Activated CD8-positive, alpha-beta memory T cell treated with anti-CD3 and anti-CD28 coated beads, Interleukin-2, amount 10 ng/mL, durations not matched to agents 7 days and 5 days (primary cell): ENCODE results near the gene FAM168B. TPM values are rescaled to one million over a fixed set of nuclear protein-coding genes. Genes with fewer than 3 reads are reported as not detected.

Source experiments
- ATAC-seq: fragments of 150-1000 bp; cut with Tn5 transposase; one replicate; pipeline ENCODE4 v1.10.0; 2021; ENCODE audit warnings: moderate library complexity
- CTCF ChIA-PET: fragments of 350-600 bp; sonication (Branson Sonifier 250); formaldehyde crosslinking; loops from one replicate; lab custom pipeline; 2021; ENCODE audit warnings: antibody characterized with exemption; lab: Charles Lee
- DNase-seq: peaks from one replicate; pipeline ENCODE4 v3.0.0-alpha.2; 2020
- H3K27ac Mint-ChIP-seq: one replicate; pipeline ENCODE4 v1.8.0; 2021; ENCODE audit warnings: mild to moderate bottlenecking, mixed read lengths
- H3K27me3 Mint-ChIP-seq: one replicate; pipeline ENCODE4 v1.8.0; 2021; ENCODE audit warnings: mixed read lengths
- H3K36me3 Mint-ChIP-seq: one replicate; pipeline ENCODE4 v1.8.0; 2021; ENCODE audit warnings: mild to moderate bottlenecking, mixed read lengths
- H3K4me1 Mint-ChIP-seq: one replicate; pipeline ENCODE4 v1.8.0; 2021; ENCODE audit warnings: mixed read lengths
- H3K4me3 Mint-ChIP-seq: one replicate; pipeline ENCODE4 v1.8.0; 2021; ENCODE audit warnings: mild to moderate bottlenecking, moderate library complexity, mixed read lengths
- H3K9me3 Mint-ChIP-seq: one replicate; pipeline ENCODE4 v1.8.0; 2022; ENCODE audit warnings: low read depth, mixed read lengths
- total RNA-seq, 2 experiments: library from RNA; stranded (reverse); gene quantifications; one replicate each; pipeline ENCODE4 v1.2.3, GENCODE V29; 2021

The FAM168B gene
- total RNA-seq, 2 experiments from 2014 or later: 40.6 to 65.5 TPM

DNA sequence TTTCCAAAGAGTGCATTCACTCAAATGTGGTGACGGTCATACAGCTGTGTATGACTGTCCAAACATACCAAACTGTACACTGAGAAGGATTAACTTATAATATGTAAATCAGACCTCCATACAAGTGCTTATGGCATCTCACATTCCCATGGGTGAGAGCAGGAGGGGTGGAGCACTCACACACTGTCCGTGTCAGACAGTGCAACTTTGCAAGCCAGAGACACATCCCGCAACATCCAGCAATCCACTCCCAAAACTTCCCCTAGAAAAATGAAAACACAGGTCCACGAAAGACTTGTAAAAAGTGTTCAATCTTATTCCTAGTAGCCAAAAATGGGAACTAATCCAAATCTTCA lies 36.4 kb downstream of the FAM168B start:
- peaks cover 28% of the 10 kb centered on the region for H3K36me3 Mint-ChIP-seq
- H3K27ac Mint-ChIP-seq: no peak overlapping the region
- CTCF ChIA-PET: no interaction called here

DNA sequence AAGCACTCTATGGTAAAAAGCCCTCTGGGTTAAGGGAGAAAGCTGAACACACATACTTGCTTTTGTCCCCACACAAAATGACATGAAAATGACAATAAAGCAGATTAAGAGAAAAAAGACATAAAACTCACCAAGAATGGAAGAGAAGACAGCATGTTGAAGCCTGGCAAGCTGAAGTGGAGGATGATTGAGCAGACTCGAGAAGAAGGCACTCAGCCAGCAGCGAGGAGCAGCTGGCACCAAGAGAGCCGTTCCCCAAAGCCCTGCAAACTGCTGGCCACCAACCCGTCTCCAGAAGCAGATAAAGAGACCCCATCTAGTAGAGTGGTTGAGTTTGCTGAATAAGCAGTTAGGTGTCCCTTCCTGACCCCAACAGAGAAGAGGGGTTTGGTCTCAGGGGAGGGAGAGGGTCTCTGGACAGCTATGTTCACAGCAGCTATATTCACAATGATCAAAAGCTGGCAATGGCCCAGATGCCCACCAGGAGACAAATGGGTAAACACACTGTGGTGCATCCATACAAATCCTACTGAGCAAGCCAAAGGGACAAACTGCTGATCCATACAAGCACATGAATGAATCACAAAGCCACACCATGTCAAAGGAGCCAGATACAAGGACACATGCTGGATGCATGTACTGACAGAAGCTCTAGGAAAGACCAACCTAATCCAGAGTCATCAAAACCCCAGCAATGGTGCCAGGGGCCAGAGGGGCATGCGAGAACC lies 36.9 kb downstream of the FAM168B start:
- CTCF ChIA-PET: no interaction called here
- Mint-ChIP-seq H3K9me3 (no peaks in the 10 kb centered on the region), H3K4me3 (no peak overlapping the region), H3K27ac (no peak overlapping the region), H3K36me3 (peaks cover 31% of the 10 kb centered on the region), H3K27me3 (no peaks in the 10 kb centered on the region), H3K4me1 (peaks cover 2% of the 10 kb centered on the region)
- DNase-seq (no peak), ATAC-seq (no peak)

More for the DNA sequence above, 36.4 kb downstream of the FAM168B start:
- no peak for ATAC-seq
- no peaks in the 10 kb centered on the region for H3K9me3 Mint-ChIP-seq
- DNase-seq: no peak
- H3K27me3 Mint-ChIP-seq: no peaks in the 10 kb centered on the region
- H3K4me1 Mint-ChIP-seq: peaks cover 4% of the 10 kb centered on the region
- no peak overlapping the region for H3K4me3 Mint-ChIP-seq

DNA sequence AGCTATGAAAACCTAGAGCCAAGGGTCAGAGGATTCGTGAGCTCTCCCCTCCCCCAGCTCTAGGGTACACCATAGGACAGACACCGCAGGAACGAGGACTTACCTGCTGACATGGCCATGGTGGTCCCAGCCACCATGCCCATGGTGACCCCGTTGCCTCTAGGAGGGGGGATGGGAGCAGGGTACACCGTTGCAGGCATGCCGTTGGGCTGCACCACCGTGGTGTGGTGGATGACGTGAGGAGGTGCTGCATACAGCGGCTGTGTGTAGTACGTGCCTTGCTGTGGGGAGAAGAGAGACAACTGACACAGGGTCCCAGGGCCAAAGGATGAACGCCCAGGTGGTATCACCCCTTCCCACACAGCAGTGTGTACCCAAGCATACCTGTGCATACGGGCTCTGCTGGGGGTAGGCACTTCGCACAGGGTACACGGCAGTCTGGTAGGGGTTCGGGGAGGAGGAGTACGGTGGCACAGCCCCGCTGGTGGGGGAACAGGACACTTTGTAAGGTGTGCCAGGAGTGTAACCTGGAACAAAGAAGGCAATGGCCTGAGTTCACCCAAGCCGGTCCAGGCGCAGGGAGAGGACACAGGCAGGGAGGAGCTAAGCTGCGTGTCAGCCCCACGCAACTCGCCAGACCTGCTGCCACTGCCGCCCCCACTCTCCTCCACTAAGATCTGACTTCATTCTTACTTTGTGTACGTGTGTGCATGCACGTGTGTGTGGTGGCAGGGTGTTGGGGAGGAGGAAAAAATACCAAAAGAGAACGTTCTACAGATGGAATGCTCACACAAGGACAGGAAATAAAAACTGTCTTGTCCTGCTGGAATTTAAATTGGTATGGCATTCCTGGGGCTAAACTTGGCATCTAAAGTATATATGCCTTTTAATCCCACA lies 37.8 kb downstream of the FAM168B start:
- no peak overlapping the region for H3K27ac Mint-ChIP-seq
- DNase-seq: no peak
- CTCF ChIA-PET: no interaction called here
- H3K4me1 Mint-ChIP-seq: no peaks in the 10 kb centered on the region
- H3K9me3 Mint-ChIP-seq: no peaks in the 10 kb centered on the region
- no peak overlapping the region for H3K4me3 Mint-ChIP-seq
- H3K27me3 Mint-ChIP-seq: no peaks in the 10 kb centered on the region
- peaks cover 30% of the 10 kb centered on the region for H3K36me3 Mint-ChIP-seq
- no peak for ATAC-seq

DNA sequence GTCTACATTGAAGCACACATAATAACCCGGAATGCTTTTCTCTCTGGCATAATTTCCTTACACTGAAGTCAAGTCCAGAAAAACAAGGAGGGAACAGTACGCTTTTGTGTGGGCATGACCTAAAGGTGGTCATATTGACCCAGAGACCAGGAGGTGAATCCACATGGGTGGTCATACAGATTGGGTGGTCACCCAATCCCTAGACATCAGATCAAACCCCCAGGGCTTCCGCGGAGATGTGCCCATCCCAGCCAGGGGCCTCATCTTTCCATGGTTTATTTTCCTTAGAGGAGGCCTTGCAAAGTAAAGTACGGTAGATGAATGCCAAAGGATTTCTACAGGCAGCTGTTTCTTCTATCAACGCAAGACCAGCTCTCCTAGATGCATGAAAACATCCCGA lies 38.8 kb downstream of the FAM168B start:
- Mint-ChIP-seq H3K4me1 (no peaks in the 10 kb centered on the region), H3K9me3 (no peaks in the 10 kb centered on the region), H3K27me3 (no peaks in the 10 kb centered on the region), H3K36me3 (peaks cover 29% of the 10 kb centered on the region), H3K4me3 (no peak overlapping the region), H3K27ac (no peak overlapping the region)
- DNase-seq (no peak), ATAC-seq (no peak)
- CTCF ChIA-PET: no interaction called here

DNA sequence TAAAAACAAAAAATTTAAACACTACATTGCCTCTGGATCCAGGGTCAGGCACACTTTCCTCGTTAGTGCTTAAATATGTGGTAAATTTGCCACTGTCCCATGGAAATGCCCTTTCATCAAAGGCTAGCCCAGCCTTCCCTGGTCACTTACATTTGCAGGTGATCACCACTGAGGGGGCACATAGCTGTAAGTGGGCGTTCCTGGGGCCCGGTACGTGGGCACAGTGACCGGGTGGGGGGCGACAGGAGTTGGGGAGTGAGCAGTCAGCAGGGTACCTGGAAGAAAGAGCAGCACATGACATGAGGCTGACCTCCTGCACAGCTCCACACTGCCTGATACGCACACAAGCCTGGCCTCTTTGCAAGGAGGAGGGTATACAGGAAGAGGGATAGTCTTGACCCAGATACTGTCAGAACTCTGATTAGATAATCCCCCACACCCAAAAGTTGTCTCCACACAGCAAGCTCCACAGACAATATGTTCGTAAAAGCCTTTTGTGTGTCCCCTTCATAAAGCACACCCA lies 40.5 kb downstream of the FAM168B start:
- H3K27ac Mint-ChIP-seq: no peak overlapping the region
- no peak overlapping the region for H3K4me3 Mint-ChIP-seq
- H3K9me3 Mint-ChIP-seq: no peaks in the 10 kb centered on the region
- CTCF ChIA-PET: no interaction called here
- H3K27me3 Mint-ChIP-seq: no peaks in the 10 kb centered on the region
- ATAC-seq (no peak), DNase-seq (no peak)
- peaks cover 34% of the 10 kb centered on the region for H3K36me3 Mint-ChIP-seq
- no peaks in the 10 kb centered on the region for H3K4me1 Mint-ChIP-seq

DNA sequence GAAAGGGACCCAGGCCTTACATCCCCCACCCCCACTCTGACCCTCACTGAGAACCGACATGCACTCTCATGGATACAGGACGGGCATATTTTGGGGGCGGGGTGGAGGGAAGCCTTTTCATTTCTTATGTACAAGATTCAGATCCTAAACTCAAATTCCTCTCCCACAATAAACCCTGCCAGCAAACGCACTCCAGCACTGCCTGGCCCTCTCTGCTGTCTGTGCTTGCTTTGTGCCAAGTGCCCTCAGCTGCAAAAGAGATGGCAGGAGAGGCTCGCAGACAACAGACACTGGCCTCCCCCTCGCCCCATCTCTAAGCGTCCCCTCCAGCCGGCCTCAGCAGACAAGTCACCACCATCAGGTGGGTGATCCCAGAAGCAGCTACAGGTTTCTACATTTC lies 42.4 kb downstream of the FAM168B start:
- no peaks in the 10 kb centered on the region for H3K9me3 Mint-ChIP-seq
- no peak overlapping the region for H3K4me3 Mint-ChIP-seq
- no peak for DNase-seq
- no peaks in the 10 kb centered on the region for H3K27me3 Mint-ChIP-seq
- peak overlapping the region; percentile 44 for H3K27ac Mint-ChIP-seq
- H3K4me1 Mint-ChIP-seq: no peaks in the 10 kb centered on the region
- H3K36me3 Mint-ChIP-seq: peaks cover 32% of the 10 kb centered on the region
- no peak for ATAC-seq
- CTCF ChIA-PET: no interaction called here

DNA sequence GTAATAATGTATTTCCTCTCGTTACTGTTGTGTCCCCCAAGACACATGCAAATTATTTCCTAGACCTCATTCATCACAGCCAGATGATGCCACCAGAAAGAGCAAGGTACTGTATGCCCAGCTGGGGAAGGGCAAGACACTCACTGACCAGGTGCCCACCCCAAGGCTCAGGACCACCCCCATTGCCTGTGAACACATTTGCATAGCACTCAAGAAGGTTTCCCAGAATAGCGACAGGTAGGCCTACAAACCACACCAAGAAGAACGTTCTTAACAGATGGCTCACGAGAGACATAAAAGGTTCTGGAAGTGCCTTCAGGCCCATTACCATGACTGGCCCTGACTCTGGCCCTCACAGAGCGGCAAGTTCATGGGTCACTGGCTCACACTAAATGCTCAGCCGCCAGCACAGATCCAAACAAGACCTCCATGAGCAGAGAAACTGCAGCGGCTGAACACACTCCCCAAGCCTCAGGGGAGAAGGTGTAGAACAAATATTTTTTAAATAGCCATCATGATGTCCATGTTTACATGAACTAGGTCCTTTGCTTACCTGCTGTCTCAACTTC lies 44.0 kb downstream of the FAM168B start:
- ATAC-seq (no peak), DNase-seq (no peak)
- no peak overlapping the region for H3K4me3 Mint-ChIP-seq
- peaks cover 25% of the 10 kb centered on the region for H3K36me3 Mint-ChIP-seq
- no peaks in the 10 kb centered on the region for H3K9me3 Mint-ChIP-seq
- no peak overlapping the region for H3K27ac Mint-ChIP-seq
- H3K4me1 Mint-ChIP-seq: no peaks in the 10 kb centered on the region
- CTCF ChIA-PET: no interaction called here
- no peaks in the 10 kb centered on the region for H3K27me3 Mint-ChIP-seq

DNA sequence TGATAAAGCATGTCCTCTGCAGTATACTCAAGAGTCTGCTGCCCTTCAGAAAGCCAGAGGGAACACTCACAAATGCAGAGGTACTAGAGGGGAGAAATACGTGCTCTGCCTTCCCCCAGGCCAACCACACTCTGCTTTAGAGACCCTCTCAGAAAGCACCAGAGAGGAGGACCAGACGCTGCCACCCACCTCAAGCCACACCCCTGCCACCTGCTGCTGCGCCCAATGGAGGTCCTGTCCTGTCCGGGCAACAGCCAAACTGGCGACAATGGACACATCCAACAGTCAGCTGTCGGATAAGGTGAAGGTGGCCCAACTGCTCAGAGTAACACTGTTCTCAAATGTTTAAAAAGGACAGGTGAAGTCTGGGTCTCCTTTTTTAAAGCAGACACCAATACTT lies 44.6 kb downstream of the FAM168B start:
- Mint-ChIP-seq H3K4me3 (no peak overlapping the region), H3K27me3 (no peaks in the 10 kb centered on the region), H3K9me3 (no peaks in the 10 kb centered on the region), H3K27ac (no peak overlapping the region), H3K4me1 (no peaks in the 10 kb centered on the region), H3K36me3 (peaks cover 25% of the 10 kb centered on the region)
- CTCF ChIA-PET: no interaction called here
- DNase-seq: no peak
- ATAC-seq: no peak

DNA sequence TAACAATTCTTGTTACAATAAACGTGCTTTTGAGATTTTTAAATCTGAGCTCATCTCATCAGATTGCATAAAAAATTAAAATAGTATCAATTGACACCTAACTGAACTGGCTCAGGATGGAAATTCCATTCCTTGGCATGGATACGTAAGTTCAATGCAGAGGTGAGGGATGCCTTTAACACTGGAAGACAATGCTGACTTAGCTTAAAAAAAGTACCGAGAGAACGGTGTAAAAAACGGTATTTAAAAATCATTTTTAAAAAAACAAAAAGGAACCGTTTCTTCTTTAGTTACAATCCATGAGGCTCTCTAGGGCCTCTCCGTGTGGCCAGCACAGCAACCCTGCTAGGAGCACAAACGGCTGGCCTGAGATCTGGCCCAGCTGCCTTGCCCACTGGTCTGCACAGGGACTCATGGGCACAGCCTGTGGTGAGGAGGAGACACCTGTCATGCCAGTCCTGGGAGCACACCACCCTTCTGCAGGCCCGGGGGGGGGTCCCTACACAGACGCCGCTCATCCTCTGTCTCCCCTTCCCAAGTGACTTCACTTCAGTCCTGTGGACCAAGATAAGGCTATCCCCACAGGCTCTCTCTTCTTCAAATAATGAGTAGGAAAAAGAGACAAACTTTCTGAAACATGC lies 45.2 kb downstream of the FAM168B start:
- CTCF ChIA-PET: no interaction called here
- no peaks in the 10 kb centered on the region for H3K4me1 Mint-ChIP-seq
- H3K9me3 Mint-ChIP-seq: no peaks in the 10 kb centered on the region
- peak overlapping the region; percentile 13 for H3K27ac Mint-ChIP-seq
- no peak for ATAC-seq
- H3K4me3 Mint-ChIP-seq: no peak overlapping the region
- H3K36me3 Mint-ChIP-seq: peaks cover 25% of the 10 kb centered on the region
- H3K27me3 Mint-ChIP-seq: no peaks in the 10 kb centered on the region
- no peak for DNase-seq

DNA sequence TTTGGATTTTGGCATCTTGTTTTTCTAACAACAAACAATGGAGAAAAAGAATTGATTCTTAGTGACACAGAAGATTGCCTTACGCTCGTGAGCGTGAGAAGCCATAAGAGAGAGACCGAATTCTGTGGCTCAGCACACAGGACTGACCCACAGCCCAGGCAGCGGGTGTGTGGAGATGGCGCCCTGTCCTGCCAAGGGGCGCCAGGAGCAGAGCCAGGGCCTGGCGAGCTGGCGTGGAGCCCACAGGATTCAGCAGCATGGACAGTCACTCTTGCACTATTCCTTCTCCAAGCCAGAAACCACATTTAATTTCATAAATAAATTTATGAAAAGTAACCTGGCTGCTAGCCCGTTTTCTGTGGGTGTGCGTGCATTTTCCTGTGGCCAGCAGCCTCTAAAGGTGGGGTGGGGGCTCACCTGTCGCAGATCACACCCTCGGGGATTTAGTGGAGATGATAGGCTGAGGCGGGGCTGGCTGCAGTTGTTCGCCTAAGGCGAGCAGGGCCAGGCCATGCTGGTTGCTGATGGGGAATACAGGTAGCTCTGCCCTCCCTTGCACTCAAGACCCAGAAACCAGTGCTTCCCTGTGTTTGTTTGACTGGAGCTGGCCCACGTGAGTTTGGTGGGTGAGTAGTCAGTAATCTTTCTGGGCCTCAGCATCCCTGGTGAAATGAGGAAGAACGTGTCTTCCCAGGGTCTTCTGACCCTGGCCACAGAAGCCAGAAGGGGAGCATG lies 46.2 kb downstream of the FAM168B start:
- DNase-seq (no peak), ATAC-seq (no peak)
- Mint-ChIP-seq H3K4me3 (no peak overlapping the region), H3K27ac (no peak overlapping the region), H3K4me1 (peaks cover 3% of the 10 kb centered on the region), H3K27me3 (no peaks in the 10 kb centered on the region), H3K9me3 (no peaks in the 10 kb centered on the region), H3K36me3 (peaks cover 18% of the 10 kb centered on the region)
- CTCF ChIA-PET: no interaction called here

DNA sequence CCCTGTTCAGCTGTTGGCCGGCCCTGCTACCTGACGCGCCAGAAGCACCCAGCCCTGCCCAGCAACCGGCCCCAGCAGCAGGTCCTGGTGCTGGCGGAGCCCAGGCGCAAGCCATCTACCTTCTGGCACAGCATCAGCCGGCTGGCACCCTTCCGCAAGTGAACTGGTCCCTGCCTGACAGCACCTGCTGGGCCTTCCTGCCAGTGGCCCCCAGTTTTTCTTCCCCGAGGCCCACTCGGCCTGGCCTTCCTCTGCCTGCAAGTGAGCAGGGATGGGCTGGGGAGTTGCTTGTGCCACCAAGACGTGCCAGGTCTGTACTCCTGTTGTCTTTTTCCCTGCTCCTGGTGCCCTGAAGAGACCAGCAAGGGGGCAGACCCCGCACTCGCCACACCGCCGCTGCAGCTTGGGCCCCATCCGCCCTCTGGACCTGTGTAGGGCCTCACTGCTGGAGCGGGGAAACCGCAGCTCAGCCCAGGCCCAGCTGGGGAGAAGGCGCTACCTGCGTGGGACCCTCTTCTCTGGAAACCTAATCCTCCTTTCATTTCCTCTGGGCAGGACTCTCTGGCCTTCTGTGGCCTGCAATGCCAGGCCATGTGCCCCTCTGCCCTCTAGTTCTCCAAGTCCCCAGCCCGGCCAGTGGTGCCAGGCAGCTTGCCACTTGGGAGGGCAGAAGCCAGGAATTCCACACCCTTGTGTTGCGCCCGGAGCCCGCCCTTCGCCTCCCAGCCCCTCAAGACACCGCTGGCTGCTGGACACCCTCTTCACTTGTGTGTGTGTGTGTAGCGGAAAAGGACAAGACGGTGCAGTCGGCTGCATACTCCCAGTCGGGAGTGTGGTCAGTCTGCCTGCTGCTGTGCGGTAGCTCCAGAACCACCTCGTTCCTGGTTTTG lies 47.0 kb downstream of the FAM168B start:
- Mint-ChIP-seq H3K4me1 (peaks cover 11% of the 10 kb centered on the region), H3K4me3 (no peak overlapping the region), H3K36me3 (peaks cover 12% of the 10 kb centered on the region), H3K9me3 (no peaks in the 10 kb centered on the region), H3K27me3 (no peaks in the 10 kb centered on the region), H3K27ac (no peak overlapping the region)
- ATAC-seq: no peak
- DNase-seq: no peak
- CTCF ChIA-PET: no interaction called here

DNA sequence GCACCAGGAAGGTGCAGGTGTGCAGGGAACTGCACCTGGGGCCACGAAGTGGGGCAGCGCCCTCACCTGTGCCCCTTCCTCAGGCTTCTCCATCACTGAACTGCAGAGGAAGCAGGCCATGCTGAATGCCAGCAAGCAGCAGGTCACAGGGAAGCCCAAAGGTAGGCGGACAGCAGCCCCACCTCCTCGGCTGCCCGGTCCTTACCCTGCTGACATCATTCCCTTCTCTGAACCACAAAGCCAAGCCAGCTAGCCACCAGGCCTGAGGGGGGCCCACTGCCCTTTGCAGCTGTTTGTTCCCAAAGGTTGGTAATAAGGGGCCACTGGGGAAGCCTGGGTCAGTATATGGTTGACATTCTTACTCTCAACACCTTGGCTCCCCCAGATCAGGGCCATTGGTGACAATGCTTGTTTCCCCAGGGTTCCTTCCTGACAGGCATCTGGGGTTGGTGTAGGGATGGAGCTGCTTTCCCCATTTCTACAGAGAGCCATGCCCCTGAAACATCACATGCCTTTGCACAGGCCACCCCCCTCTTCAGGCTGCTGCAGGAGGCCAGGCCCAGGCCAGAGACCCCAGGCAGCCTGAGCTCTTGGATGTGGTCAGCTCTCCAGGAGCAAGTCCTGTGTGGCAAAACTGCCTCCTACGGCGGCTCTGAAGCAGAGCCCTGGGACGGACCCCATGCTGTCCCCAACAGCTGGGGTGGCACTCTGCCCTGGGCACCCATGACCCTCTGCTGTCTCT lies 47.8 kb downstream of the FAM168B start:
- peaks cover 19% of the 10 kb centered on the region for H3K4me1 Mint-ChIP-seq
- no peaks in the 10 kb centered on the region for H3K27me3 Mint-ChIP-seq
- no peak for ATAC-seq
- DNase-seq: no peak
- no peaks in the 10 kb centered on the region for H3K9me3 Mint-ChIP-seq
- no peak overlapping the region for H3K4me3 Mint-ChIP-seq
- peaks cover 9% of the 10 kb centered on the region for H3K36me3 Mint-ChIP-seq
- CTCF ChIA-PET: no interaction called here
- H3K27ac Mint-ChIP-seq: no peak overlapping the region
